ENCODE results near the gene DLEC1. TPM values are rescaled to one million over a fixed set of nuclear protein-coding genes. Genes with fewer than 3 reads are reported as not detected.

DLEC1 gene
- total RNA-seq, 1 experiment from 2014 or later: not detected

Other genes with a start within 250 kb of the DLEC1 start
- 6.1 and 7.3 TPM in 2 replicates for gene CTDSPL, start 177.3 kb upstream of the DLEC1 start, total RNA-seq (2014; rRNA removed; shearing (Covaris generic))
- gene VILL, start 48.4 kb upstream of the DLEC1 start, total RNA-seq (2014; rRNA removed; shearing (Covaris generic)): 2.3 and 5.5 TPM in 2 replicates
- 1.7 and 1.9 TPM in 2 replicates for gene PLCD1, start 9.6 kb upstream of the DLEC1 start, total RNA-seq (2014; rRNA removed; shearing (Covaris generic))
- 11.2 and 13.1 TPM in 2 replicates for gene ACAA1, start 97.9 kb downstream of the DLEC1 start, total RNA-seq (2014; rRNA removed; shearing (Covaris generic))
- gene MYD88, start 99.5 kb downstream of the DLEC1 start, total RNA-seq (2014; rRNA removed; shearing (Covaris generic)): 4.4 and 8.1 TPM in 2 replicates
- gene OXSR1, start 126.3 kb downstream of the DLEC1 start, total RNA-seq (2014; rRNA removed; shearing (Covaris generic)): 22.6 and 23.6 TPM in 2 replicates
- 0.91 TPM in 1 of 2 replicates, not detected in the other for gene SLC22A13, start 226.6 kb downstream of the DLEC1 start, total RNA-seq (2014; rRNA removed; shearing (Covaris generic))
- 0.39 TPM in 1 of 2 replicates, not detected in the other for gene SLC22A14, start 243.1 kb downstream of the DLEC1 start, total RNA-seq (2014; rRNA removed; shearing (Covaris generic))

Measured in Daoy (cell line).